ENCODE results near the gene ALDH1A2.

ALDH1A2 gene

DNA sequence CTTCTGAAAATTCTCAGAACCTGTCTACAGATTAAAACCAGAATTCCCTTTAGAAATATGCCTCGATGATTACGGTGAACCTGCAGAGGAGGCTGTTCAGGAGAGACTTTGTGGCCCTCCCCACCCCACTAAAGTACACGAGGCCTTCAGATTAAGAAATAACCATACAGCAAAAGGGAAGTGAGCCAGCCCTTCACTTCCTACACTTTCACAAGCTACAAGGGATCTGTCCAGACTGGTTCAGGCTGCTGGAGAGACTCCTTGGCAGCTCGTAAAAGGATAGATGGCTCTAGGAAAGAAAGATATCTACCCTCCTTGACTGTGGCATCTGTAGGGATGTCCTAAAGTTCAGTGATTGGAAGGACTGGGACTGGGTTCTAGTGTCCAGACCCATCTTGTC lies 102.6 kb downstream of the ALDH1A2 start (continued):
- TF ChIP-seq ZNF571 (tag by site-specific recombination; IDR thresholded peaks at IDR 0.05) (no peak), ZNF549 (tag by site-specific recombination; IDR thresholded peaks at IDR 0.05) (no peak), PRDM2 (tag by site-specific recombination; IDR thresholded peaks at IDR 0.05; ENCODE audit: borderline replicate concordance) (no peak)

DNA sequence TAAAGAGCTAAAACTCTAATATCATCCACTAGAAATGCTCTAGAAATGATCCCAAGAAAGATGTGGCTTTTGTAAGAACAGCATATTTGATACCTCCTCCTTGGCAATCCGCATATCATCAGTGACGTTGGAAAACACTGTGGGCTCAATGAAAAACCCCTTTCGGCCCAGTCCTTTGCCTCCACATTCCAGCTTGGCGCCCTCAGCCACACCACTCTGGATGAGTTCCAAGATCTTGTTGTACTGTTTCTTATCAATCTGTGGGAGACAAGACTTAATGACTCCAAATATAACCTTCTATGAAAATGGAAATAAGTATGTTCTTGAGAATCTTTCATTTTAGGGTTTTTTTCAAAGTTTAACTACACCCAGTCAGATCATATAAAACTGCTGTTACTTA lies 103.6 kb downstream of the ALDH1A2 start:
- Histone ChIP-seq H3K4me3 (ENCODE audit: low read depth, low read length) (no peak overlapping the region), H3K36me3 (ENCODE audit: control insufficient read depth in 2 of 2, insufficient read depth in 1 of 2, low read length in 2 of 2) (peaks cover 0 to 32% of the 10 kb centered on the region in 2 experiments; a peak in 1 of 3 replicates), H3K9me3 (ENCODE audit: control insufficient read depth, insufficient read depth, low read depth, low read length) (no peaks in the 10 kb centered on the region), H3K4me1 (ENCODE audit: control insufficient read depth, insufficient read depth, low read length) (no peaks in the 10 kb centered on the region), H3K27ac (ENCODE audit: extremely low read depth, low read depth, low read length) (no peak overlapping the region)
- POLR2A ChIA-PET = no interaction called here
- CTCF ChIA-PET = no interaction called here
- TF ChIP-seq ZNF280D (tag by site-specific recombination; IDR thresholded peaks at IDR 0.05) (no peak), ZNF146 (tag by site-specific recombination; IDR thresholded peaks at IDR 0.05) (no peak), ZNF175 (tag by site-specific recombination; IDR thresholded peaks at IDR 0.05) (no peak)

DNA sequence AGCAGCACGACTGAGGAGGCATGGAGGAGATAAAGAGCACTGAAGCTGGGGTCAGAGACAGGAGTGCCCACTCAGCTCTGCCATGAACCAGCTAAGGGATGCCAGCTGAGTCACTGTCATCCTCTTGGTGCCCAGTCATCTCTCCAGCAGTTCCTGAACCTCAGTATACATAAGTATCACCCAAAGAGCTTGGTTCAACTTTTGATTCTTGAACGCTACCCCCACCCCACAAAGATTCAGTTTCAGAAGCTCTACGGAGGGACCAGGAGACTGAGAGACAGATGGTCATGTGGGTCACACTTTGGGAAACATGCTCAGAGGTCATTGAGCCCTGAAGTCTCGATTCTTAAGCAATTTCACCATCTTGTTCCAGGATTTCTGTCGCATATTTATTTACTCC lies 108.4 kb downstream of the ALDH1A2 start:
- peaks cover 0 to 32% of the 10 kb centered on the region in 2 experiments; a peak in 1 of 3 replicates for H3K36me3 ChIP-seq (ENCODE audit: control insufficient read depth in 2 of 2, insufficient read depth in 1 of 2, low read length in 2 of 2)
- no peak overlapping the region for H3K27ac ChIP-seq (ENCODE audit: extremely low read depth, low read depth, low read length)
- no peak overlapping the region for H3K4me3 ChIP-seq (ENCODE audit: low read depth, low read length)
- POLR2A ChIA-PET = no interaction called here
- H3K4me1 ChIP-seq (ENCODE audit: control insufficient read depth, insufficient read depth, low read length) = no peaks in the 10 kb centered on the region
- no peaks in the 10 kb centered on the region for H3K9me3 ChIP-seq (ENCODE audit: control insufficient read depth, insufficient read depth, low read depth, low read length)
- CTCF ChIA-PET = interaction anchor here (0.6 to 1.4 kb wide), 2 partner anchors 109 to 1451 kb away, joined by 3 to 6 read pairs; no protein-coding TSS in a partner anchor
- no peak for TF ChIP-seq ZNF140 (tag by site-specific recombination; IDR thresholded peaks at IDR 0.05)
- TF ChIP-seq YY1 (tag by site-specific recombination; IDR thresholded peaks at IDR 0.05) = no peak
- TF ChIP-seq ZNF544 (tag by site-specific recombination; IDR thresholded peaks at IDR 0.05) = no peak
- TF ChIP-seq, protein P1, sequence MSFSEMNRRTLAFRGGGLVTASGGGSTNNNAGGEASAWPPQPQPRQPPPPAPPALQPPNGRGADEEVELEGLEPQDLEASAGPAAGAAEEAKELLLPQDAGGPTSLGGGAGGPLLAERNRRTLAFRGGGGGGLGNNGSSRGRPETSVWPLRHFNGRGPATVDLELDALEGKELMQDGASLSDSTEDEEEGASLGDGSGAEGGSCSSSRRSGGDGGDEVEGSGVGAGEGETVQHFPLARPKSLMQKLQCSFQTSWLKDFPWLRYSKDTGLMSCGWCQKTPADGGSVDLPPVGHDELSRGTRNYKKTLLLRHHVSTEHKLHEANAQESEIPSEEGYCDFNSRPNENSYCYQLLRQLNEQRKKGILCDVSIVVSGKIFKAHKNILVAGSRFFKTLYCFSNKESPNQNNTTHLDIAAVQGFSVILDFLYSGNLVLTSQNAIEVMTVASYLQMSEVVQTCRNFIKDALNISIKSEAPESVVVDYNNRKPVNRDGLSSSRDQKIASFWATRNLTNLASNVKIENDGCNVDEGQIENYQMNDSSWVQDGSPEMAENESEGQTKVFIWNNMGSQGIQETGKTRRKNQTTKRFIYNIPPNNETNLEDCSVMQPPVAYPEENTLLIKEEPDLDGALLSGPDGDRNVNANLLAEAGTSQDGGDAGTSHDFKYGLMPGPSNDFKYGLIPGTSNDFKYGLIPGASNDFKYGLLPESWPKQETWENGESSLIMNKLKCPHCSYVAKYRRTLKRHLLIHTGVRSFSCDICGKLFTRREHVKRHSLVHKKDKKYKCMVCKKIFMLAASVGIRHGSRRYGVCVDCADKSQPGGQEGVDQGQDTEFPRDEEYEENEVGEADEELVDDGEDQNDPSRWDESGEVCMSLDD (tag by site-specific recombination; IDR thresholded peaks at IDR 0.05) = no peak
- TF ChIP-seq IKZF3 (tag by site-specific recombination; IDR thresholded peaks at IDR 0.05) = no peak
- no peak for TF ChIP-seq HIC1 (tag by site-specific recombination; IDR thresholded peaks at IDR 0.05)
- no peak for TF ChIP-seq KLF8 (tag by site-specific recombination; IDR thresholded peaks at IDR 0.05)
- TF ChIP-seq, protein P2, sequence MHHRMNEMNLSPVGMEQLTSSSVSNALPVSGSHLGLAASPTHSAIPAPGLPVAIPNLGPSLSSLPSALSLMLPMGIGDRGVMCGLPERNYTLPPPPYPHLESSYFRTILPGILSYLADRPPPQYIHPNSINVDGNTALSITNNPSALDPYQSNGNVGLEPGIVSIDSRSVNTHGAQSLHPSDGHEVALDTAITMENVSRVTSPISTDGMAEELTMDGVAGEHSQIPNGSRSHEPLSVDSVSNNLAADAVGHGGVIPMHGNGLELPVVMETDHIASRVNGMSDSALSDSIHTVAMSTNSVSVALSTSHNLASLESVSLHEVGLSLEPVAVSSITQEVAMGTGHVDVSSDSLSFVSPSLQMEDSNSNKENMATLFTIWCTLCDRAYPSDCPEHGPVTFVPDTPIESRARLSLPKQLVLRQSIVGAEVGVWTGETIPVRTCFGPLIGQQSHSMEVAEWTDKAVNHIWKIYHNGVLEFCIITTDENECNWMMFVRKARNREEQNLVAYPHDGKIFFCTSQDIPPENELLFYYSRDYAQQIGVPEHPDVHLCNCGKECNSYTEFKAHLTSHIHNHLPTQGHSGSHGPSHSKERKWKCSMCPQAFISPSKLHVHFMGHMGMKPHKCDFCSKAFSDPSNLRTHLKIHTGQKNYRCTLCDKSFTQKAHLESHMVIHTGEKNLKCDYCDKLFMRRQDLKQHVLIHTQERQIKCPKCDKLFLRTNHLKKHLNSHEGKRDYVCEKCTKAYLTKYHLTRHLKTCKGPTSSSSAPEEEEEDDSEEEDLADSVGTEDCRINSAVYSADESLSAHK (tag by site-specific recombination; IDR thresholded peaks at IDR 0.05) = no peak
- TF ChIP-seq ZNF362 (tag by site-specific recombination; IDR thresholded peaks at IDR 0.05) = no peak
